ENCODE measurements around the gene RTP3.
"Not testable (repeated sequence)": the region's sequence is repeated elsewhere in the genome, so short reads cannot be mapped to it uniquely, and the experiment has no call there.

The RTP3 gene

GRCh38 chr3:46492890-46493547 lies 4.8 kb upstream of the RTP3 start:
- no peaks in the 10 kb centered on the region for H3K27me3 Mint-ChIP-seq
- no peaks in the 10 kb centered on the region for H3K9me3 Mint-ChIP-seq
- no peak overlapping the region for H3K27ac Mint-ChIP-seq
- H3K4me1 Mint-ChIP-seq (ENCODE audit: low read depth): peaks cover 10% of the 10 kb centered on the region
- no peak overlapping the region for H3K4me3 Mint-ChIP-seq
- no peaks in the 10 kb centered on the region for H3K36me3 Mint-ChIP-seq (ENCODE audit: low read depth)

- H3K27ac Mint-ChIP-seq; H3K4me1 Mint-ChIP-seq (ENCODE audit: low read depth); H3K27me3 Mint-ChIP-seq; H3K36me3 Mint-ChIP-seq (ENCODE audit: low read depth); H3K4me3 Mint-ChIP-seq; H3K9me3 Mint-ChIP-seq: not testable (repeated sequence)
These were observed 3.3 kb upstream of the RTP3 start for GRCh38 chr3:46494491-46494890.

GRCh38 chr3:46495901-46496456 lies 1.8 kb upstream of the RTP3 start:
- Mint-ChIP-seq H3K9me3 (no peaks in the 10 kb centered on the region), H3K27ac (no peak overlapping the region), H3K4me3 (no peak overlapping the region), H3K27me3 (no peaks in the 10 kb centered on the region), H3K36me3 (ENCODE audit: low read depth) (no peaks in the 10 kb centered on the region), H3K4me1 (ENCODE audit: low read depth) (peaks cover 5% of the 10 kb centered on the region)

GRCh38 chr3:46496746-46497555 lies 825 bp upstream of the RTP3 start:
- Mint-ChIP-seq H3K4me1 (ENCODE audit: low read depth) (peaks cover 5% of the 10 kb centered on the region), H3K4me3 (no peak overlapping the region), H3K9me3 (no peaks in the 10 kb centered on the region), H3K27ac (no peak overlapping the region), H3K27me3 (no peaks in the 10 kb centered on the region), H3K36me3 (ENCODE audit: low read depth) (no peaks in the 10 kb centered on the region)

GRCh38 chr3:46498916-46499519 lies 1.2 kb downstream of the RTP3 start:
- no peaks in the 10 kb centered on the region for H3K36me3 Mint-ChIP-seq (ENCODE audit: low read depth)
- H3K9me3 Mint-ChIP-seq: peaks cover 3% of the 10 kb centered on the region
- no peaks in the 10 kb centered on the region for H3K27me3 Mint-ChIP-seq
- no peak overlapping the region for H3K4me3 Mint-ChIP-seq
- peaks cover 10% of the 10 kb centered on the region for H3K4me1 Mint-ChIP-seq (ENCODE audit: low read depth)
- H3K27ac Mint-ChIP-seq: no peak overlapping the region

- Mint-ChIP-seq H3K36me3 (ENCODE audit: low read depth) (no peaks in the 10 kb centered on the region), H3K4me1 (ENCODE audit: low read depth) (peaks cover 23% of the 10 kb centered on the region), H3K4me3 (no peak overlapping the region), H3K9me3 (peaks cover 8% of the 10 kb centered on the region), H3K27me3 (no peaks in the 10 kb centered on the region), H3K27ac (no peak overlapping the region)
These were observed 3.2 kb downstream of the RTP3 start for GRCh38 chr3:46500656-46501635.

GRCh38 chr3:46501702-46502101 lies 3.9 kb downstream of the RTP3 start:
- Mint-ChIP-seq H3K27ac (no peak overlapping the region), H3K27me3 (no peaks in the 10 kb centered on the region), H3K36me3 (ENCODE audit: low read depth) (no peaks in the 10 kb centered on the region), H3K4me1 (ENCODE audit: low read depth) (peaks cover 25% of the 10 kb centered on the region), H3K9me3 (peaks cover 8% of the 10 kb centered on the region), H3K4me3 (no peak overlapping the region)

GRCh38 chr3:46503200-46503874 lies 5.6 kb downstream of the RTP3 start:
- H3K27me3 Mint-ChIP-seq: peaks cover 4% of the 10 kb centered on the region
- H3K4me3 Mint-ChIP-seq: no peak overlapping the region
- peaks cover 8% of the 10 kb centered on the region for H3K9me3 Mint-ChIP-seq
- H3K4me1 Mint-ChIP-seq (ENCODE audit: low read depth): peaks cover 26% of the 10 kb centered on the region
- no peak overlapping the region for H3K27ac Mint-ChIP-seq
- H3K36me3 Mint-ChIP-seq (ENCODE audit: low read depth): no peaks in the 10 kb centered on the region

GRCh38 chr3:46504789-46505188 lies 7.0 kb downstream of the RTP3 start:
- peaks cover 8% of the 10 kb centered on the region for H3K9me3 Mint-ChIP-seq
- H3K4me1 Mint-ChIP-seq (ENCODE audit: low read depth): peaks cover 26% of the 10 kb centered on the region
- no peaks in the 10 kb centered on the region for H3K36me3 Mint-ChIP-seq (ENCODE audit: low read depth)
- H3K27me3 Mint-ChIP-seq: peaks cover 4% of the 10 kb centered on the region
- no peak overlapping the region for H3K4me3 Mint-ChIP-seq
- no peak overlapping the region for H3K27ac Mint-ChIP-seq

- no peak overlapping the region for H3K27ac Mint-ChIP-seq
- H3K9me3 Mint-ChIP-seq: peaks cover 8% of the 10 kb centered on the region
- peaks cover 4% of the 10 kb centered on the region for H3K27me3 Mint-ChIP-seq
- no peaks in the 10 kb centered on the region for H3K36me3 Mint-ChIP-seq (ENCODE audit: low read depth)
- peaks cover 22% of the 10 kb centered on the region for H3K4me1 Mint-ChIP-seq (ENCODE audit: low read depth)
- no peak overlapping the region for H3K4me3 Mint-ChIP-seq
These were observed 8.2 kb downstream of the RTP3 start for GRCh38 chr3:46505953-46506352.

- Mint-ChIP-seq H3K36me3 (ENCODE audit: low read depth) (no peaks in the 10 kb centered on the region), H3K4me3 (no peak overlapping the region), H3K27me3 (peaks cover 4% of the 10 kb centered on the region), H3K4me1 (ENCODE audit: low read depth) (peaks cover 21% of the 10 kb centered on the region), H3K9me3 (peaks cover 8% of the 10 kb centered on the region), H3K27ac (no peak overlapping the region)
These were observed 8.8 kb downstream of the RTP3 start for GRCh38 chr3:46506526-46506925.

GRCh38 chr3:46508850-46509591 lies 11.2 kb downstream of the RTP3 start:
- peaks cover 8% of the 10 kb centered on the region for H3K27me3 Mint-ChIP-seq

GRCh38 chr3:46509661-46510187 lies 11.9 kb downstream of the RTP3 start:
- Mint-ChIP-seq H3K36me3 (ENCODE audit: low read depth) (no peaks in the 10 kb centered on the region), H3K27ac (no peak overlapping the region)

More at GRCh38 chr3:46508850-46509591, 11.2 kb downstream of the RTP3 start:
- Mint-ChIP-seq H3K4me1 (ENCODE audit: low read depth) (peaks cover 17% of the 10 kb centered on the region), H3K4me3 (no peak overlapping the region), H3K27ac (no peak overlapping the region), H3K9me3 (peaks cover 5% of the 10 kb centered on the region), H3K36me3 (ENCODE audit: low read depth) (no peaks in the 10 kb centered on the region)

More at GRCh38 chr3:46509661-46510187, 11.9 kb downstream of the RTP3 start:
- Mint-ChIP-seq H3K4me1 (ENCODE audit: low read depth) (peaks cover 12% of the 10 kb centered on the region), H3K9me3 (peaks cover 5% of the 10 kb centered on the region), H3K4me3 (no peak overlapping the region), H3K27me3 (peaks cover 8% of the 10 kb centered on the region)

All from stimulated activated naive CD8-positive, alpha-beta T cell treated with anti-CD3 and anti-CD28 coated beads, Interleukin-15, Interleukin-2, amounts not matched to agents 100 ng/mL and 50 ng/mL, for 24 hours (primary cell).